Ishikawa (cell line): ENCODE data around the gene MACROD2.

Source experiments
- CEBPB ChIP-seq: IDR thresholded peaks from 2 replicates; pipeline ENCODE4 v1.6.1; 2012
- CREB1 ChIP-seq: IDR thresholded peaks from 2 replicates; pipeline ENCODE4 v1.6.1; 2012; ENCODE audit warnings: low read depth
- EGR1 ChIP-seq: IDR thresholded peaks from 2 replicates; pipeline ENCODE4 v1.6.1; 2012
- EP300 ChIP-seq: IDR thresholded peaks from 2 replicates; pipeline ENCODE4 v1.6.1; 2012; ENCODE audit warnings: borderline replicate concordance
- FOXM1 ChIP-seq: IDR thresholded peaks from 2 replicates; pipeline ENCODE4 v1.6.1; 2012; ENCODE audit warnings: low read depth, borderline replicate concordance
- NFIC ChIP-seq: IDR thresholded peaks from 2 replicates; pipeline ENCODE4 v1.6.1; 2012
- RAD21 ChIP-seq: IDR thresholded peaks from 2 replicates; pipeline ENCODE4 v1.6.1; 2012; ENCODE audit warnings: low read depth
- TAF1 ChIP-seq: IDR thresholded peaks from 2 replicates; pipeline ENCODE4 v1.6.1; 2012; ENCODE audit warnings: low read depth, mild to moderate bottlenecking
- TCF12 ChIP-seq: IDR thresholded peaks from 2 replicates; pipeline ENCODE4 v1.6.1; 2012; ENCODE audit warnings: low read depth
- TEAD4 ChIP-seq: IDR thresholded peaks from 2 replicates; pipeline ENCODE4 v1.6.1; 2012
- YY1 ChIP-seq: IDR thresholded peaks from 2 replicates; pipeline ENCODE4 v1.6.1; 2012; ENCODE audit warnings: low read depth
- ZBTB7A ChIP-seq: IDR thresholded peaks from 2 replicates; pipeline ENCODE4 v1.6.1; 2012; ENCODE audit warnings: low read depth
- TF ChIP-seq, protein P1 (sequence below): IDR thresholded peaks from 2 replicates; pipeline ENCODE4 v1.6.1; 2012
- TF ChIP-seq, protein P2 (sequence below): IDR thresholded peaks from 2 replicates; pipeline ENCODE4 v1.6.1; 2012; ENCODE audit warnings: low read depth, mild to moderate bottlenecking
- TF ChIP-seq, protein P3 (sequence below): IDR thresholded peaks from 2 replicates; pipeline ENCODE4 v1.6.1; 2012

MACROD2 gene

DNA sequence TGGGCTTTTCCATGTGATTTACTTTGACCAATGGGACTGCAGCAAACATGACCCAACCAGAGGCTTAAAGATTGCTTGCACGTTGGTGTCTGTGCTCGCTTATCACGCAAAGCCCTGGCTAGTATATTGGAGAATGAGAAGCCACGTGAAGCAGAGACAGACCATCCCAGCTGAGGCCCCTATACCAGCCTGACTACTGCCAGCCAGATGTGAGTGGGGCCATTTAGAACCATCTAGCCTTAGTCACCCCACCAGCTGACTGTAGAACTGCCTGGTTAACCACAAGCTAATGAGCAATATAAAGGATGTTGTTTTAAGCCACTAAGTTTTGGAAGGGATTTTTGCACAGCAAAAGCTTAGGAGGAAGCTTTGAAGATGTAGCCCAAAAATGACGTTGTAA is 74.5 kb downstream of the MACROD2 start:
- TF ChIP-seq CREB1 (no peak), FOXM1 (no peak), RAD21 (no peak)

DNA sequence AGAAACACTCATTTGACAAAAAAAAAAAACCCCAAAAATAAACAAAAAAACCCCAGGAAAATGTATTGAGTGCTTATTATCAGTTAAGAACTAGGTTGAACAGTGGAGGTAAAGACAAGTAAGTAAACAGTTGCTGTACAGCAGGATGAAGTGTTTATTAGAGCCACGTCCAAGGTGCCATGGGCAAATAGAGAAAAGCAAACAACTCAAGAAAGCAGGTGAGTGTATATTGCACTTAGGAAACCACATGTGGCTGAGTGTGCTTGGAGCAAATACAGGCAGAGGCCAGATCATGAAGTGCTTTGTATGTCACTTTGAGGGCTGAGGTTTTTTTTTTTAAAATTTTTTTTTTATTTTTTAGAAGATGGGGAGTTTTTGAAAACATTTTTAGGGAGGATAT is 98.3 kb downstream of the MACROD2 start:
- TF ChIP-seq FOXM1, result no peak
- no peak for TF ChIP-seq ZBTB7A
- no peak for TF ChIP-seq RAD21
- TF ChIP-seq EP300, result no peak
- no peak for TF ChIP-seq NFIC
- no peak for TF ChIP-seq TAF1
- TF ChIP-seq EGR1, result no peak
- TF ChIP-seq CEBPB, result no peak
- no peak for TF ChIP-seq YY1
- TF ChIP-seq, protein P1, sequence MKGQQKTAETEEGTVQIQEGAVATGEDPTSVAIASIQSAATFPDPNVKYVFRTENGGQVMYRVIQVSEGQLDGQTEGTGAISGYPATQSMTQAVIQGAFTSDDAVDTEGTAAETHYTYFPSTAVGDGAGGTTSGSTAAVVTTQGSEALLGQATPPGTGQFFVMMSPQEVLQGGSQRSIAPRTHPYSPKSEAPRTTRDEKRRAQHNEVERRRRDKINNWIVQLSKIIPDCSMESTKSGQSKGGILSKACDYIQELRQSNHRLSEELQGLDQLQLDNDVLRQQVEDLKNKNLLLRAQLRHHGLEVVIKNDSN, result no peak
- TF ChIP-seq, protein P2, sequence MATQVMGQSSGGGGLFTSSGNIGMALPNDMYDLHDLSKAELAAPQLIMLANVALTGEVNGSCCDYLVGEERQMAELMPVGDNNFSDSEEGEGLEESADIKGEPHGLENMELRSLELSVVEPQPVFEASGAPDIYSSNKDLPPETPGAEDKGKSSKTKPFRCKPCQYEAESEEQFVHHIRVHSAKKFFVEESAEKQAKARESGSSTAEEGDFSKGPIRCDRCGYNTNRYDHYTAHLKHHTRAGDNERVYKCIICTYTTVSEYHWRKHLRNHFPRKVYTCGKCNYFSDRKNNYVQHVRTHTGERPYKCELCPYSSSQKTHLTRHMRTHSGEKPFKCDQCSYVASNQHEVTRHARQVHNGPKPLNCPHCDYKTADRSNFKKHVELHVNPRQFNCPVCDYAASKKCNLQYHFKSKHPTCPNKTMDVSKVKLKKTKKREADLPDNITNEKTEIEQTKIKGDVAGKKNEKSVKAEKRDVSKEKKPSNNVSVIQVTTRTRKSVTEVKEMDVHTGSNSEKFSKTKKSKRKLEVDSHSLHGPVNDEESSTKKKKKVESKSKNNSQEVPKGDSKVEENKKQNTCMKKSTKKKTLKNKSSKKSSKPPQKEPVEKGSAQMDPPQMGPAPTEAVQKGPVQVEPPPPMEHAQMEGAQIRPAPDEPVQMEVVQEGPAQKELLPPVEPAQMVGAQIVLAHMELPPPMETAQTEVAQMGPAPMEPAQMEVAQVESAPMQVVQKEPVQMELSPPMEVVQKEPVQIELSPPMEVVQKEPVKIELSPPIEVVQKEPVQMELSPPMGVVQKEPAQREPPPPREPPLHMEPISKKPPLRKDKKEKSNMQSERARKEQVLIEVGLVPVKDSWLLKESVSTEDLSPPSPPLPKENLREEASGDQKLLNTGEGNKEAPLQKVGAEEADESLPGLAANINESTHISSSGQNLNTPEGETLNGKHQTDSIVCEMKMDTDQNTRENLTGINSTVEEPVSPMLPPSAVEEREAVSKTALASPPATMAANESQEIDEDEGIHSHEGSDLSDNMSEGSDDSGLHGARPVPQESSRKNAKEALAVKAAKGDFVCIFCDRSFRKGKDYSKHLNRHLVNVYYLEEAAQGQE, result no peak
- TF ChIP-seq CREB1, result no peak
- TF ChIP-seq, protein P3, sequence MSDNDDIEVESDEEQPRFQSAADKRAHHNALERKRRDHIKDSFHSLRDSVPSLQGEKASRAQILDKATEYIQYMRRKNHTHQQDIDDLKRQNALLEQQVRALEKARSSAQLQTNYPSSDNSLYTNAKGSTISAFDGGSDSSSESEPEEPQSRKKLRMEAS, result no peak
- no peak for TF ChIP-seq TCF12
- TF ChIP-seq TEAD4, result no peak

DNA sequence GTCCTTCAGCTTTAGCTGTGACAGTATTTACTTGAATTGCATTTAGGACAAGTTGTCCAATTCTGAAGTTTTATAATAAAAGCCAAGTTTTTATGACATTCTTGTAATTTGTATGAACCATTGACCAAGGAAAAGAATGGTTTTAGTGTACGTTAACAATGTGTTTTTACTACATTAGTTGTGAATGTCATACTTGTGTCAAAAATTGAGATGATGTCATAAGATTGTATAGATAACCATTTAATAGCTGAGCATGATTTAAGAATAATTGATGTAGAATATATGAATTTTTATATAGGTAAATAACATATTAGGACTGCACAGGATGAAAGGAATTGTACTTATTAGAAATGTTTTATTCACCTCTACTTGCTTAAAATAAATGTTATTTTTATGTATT is 102.9 kb downstream of the MACROD2 start:
- TF ChIP-seq, protein P1, result no peak
- TF ChIP-seq NFIC (no peak), TEAD4 (no peak), ZBTB7A (no peak), TCF12 (no peak)

DNA sequence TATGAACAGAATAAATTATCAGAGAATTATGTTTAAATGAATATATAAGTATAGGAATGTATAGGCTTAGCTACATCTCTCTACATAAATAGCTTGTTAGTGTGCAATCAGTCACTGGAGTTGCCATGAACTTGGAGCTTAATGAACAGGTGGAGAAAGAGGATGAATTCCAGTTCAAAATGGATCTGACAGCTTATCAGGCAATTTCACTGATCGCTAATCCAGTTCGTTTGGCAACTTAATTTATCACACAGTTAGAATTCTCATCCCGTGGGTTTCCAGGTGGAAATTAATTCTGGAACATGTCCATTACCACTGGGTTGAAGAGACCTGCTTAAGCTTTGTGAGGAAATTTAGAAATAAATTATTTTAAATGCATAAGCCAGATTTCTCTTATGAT is 118.1 kb downstream of the MACROD2 start:
- no peak for TF ChIP-seq RAD21
- TF ChIP-seq, protein P3, result no peak
- TF ChIP-seq YY1, result no peak
- TF ChIP-seq, protein P1, result no peak
- no peak for TF ChIP-seq ZBTB7A
- no peak for TF ChIP-seq NFIC
- TF ChIP-seq, protein P2, result no peak
- no peak for TF ChIP-seq EGR1
- TF ChIP-seq FOXM1, result no peak

DNA sequence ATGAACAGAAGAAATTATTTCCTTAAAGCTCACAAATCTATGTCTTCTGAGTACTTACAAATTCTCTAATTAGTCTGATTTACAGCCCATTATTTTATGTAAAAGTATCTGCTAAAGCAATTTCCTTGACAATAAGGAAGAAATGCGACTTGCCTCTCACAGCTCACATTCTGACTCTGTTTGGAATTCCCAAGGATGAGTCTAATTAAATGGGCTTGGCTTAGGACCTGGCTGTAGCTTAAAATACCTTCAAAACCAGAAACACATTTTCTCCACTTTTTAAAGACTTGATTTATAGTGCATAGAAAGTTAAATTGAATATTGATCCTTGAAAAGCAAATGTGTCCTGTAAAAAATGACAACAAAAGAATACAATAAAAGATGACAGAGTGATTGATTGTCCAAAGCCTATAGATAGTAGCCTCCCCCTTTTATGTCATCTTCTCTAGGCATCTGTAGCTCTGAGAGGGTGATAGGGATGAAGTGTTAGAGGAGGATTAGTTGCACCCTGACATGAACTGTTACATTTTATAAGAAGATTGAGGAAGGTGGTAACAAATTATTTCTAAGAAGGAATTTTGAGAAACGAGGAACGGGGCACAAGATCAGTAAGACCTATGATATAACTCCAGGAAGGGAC is 118.9 kb downstream of the MACROD2 start:
- TF ChIP-seq EGR1 (no peak), TEAD4 (no peak), ZBTB7A (no peak), TAF1 (no peak), TCF12 (no peak)
- TF ChIP-seq, protein P2, result no peak
- TF ChIP-seq, protein P1, result no peak
- TF ChIP-seq, protein P3, result no peak
